ENCODE measurements around the gene IL17RE. TPM values are rescaled to one million over a fixed set of nuclear protein-coding genes. Genes with fewer than 3 reads are reported as not detected.
"Not testable (repeated sequence)": the region's sequence is repeated elsewhere in the genome, so short reads cannot be mapped to it uniquely, and the experiment has no call there.

The IL17RE gene
- total RNA-seq, 1 experiment from 2014 or later, result not detected

DNA sequence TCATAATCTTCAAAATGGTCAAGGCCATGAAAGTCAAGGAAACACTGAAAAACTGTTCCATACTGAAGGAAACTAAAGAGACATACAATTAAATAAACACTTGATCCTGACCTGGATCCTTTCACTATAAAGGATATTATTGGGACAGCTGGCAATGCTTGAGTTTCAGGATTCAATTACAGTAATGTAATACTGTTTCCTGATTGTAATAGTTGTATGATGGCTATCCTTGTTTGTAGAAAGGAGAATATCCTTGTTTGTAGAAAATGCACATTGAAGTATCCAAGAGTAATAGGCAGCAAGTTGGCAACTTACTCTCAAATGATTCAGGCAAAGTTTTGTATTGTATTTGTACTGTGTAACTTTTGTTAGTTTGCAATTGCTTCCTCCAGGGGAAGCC, 27.2 kb upstream of the IL17RE start:
- no peaks in the 10 kb centered on the region for H3K9me2 ChIP-seq (replicated peaks; ENCODE audit: insufficient read depth, low read length)
- H3K9me3 ChIP-seq (ENCODE audit: low read length), result no peaks in the 10 kb centered on the region
- H3K4me2 ChIP-seq (ENCODE audit: low read depth, low read length, poor library complexity, severe bottlenecking), result no peak overlapping the region
- no peak for DNase-seq
- H4K20me1 ChIP-seq (ENCODE audit: insufficient read depth, low read depth, low read length), result no peaks in the 10 kb centered on the region
- H3K4me3 ChIP-seq (ENCODE audit: low read length), result no peak overlapping the region
- H3K79me2 ChIP-seq (ENCODE audit: low read length), result no peaks in the 10 kb centered on the region
- H3K27me3 ChIP-seq (ENCODE audit: low read length), result no peaks in the 10 kb centered on the region
- no peak overlapping the region for H3K9ac ChIP-seq (ENCODE audit: low read length)
- H3K4me1 ChIP-seq (ENCODE audit: low read length), result no peaks in the 10 kb centered on the region
- no peaks in the 10 kb centered on the region for H3K36me3 ChIP-seq (ENCODE audit: insufficient read depth, low read length)
- no peak overlapping the region for H3K27ac ChIP-seq (ENCODE audit: low read length)
- H2AFZ ChIP-seq (ENCODE audit: low read length), result no peak overlapping the region

DNA sequence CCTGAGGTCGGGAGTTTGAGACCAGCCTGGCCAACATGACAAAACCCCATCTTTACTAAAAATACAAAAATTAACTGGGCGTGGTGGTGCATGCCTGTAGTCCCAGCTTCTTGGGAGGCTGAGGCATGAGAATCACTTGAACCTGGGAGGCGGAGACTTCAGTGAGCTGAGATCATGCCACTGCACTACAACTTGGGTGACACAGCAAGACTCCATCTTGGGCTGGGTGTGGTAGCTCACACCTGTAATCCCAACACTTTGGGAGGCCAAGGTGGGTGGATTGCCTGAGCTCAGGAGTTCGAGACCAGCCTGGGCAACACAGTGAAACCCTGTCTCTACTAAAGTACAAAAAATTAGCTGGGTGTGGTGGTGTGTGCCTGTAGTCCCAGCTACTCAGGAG, 26.4 kb upstream of the IL17RE start:
- H2AFZ ChIP-seq (ENCODE audit: low read length); H3K79me2 ChIP-seq (ENCODE audit: low read length); H4K20me1 ChIP-seq (ENCODE audit: insufficient read depth, low read depth, low read length); H3K36me3 ChIP-seq (ENCODE audit: insufficient read depth, low read length); H3K4me2 ChIP-seq (ENCODE audit: low read depth, low read length, poor library complexity, severe bottlenecking); DNase-seq; H3K4me3 ChIP-seq (ENCODE audit: low read length); H3K9ac ChIP-seq (ENCODE audit: low read length); H3K4me1 ChIP-seq (ENCODE audit: low read length); H3K27ac ChIP-seq (ENCODE audit: low read length); H3K9me3 ChIP-seq (ENCODE audit: low read length); H3K27me3 ChIP-seq (ENCODE audit: low read length); H3K9me2 ChIP-seq (replicated peaks; ENCODE audit: insufficient read depth, low read length): not testable (repeated sequence)

DNA sequence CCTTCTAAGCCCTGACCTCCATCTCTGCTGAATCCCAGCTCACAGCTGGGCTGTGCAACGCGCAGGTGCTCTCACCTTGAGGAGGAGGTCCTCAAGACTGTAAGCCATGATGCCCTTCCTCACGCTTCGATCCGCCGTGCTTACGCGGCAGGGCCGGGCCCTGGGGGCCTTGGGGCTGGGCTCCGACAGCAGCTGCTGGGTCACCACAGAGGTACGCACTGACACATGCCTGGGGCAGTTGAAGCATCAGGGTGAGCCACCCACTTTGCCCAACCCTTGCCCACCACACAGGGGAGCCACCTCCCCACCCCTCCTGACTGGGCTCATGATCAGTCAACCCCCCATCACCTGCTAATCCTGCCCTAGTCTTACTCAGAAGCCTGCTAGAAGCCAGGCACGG, 25.7 kb upstream of the IL17RE start:
- no peak overlapping the region for H3K4me2 ChIP-seq (ENCODE audit: low read depth, low read length, poor library complexity, severe bottlenecking)
- H3K27ac ChIP-seq (ENCODE audit: low read length), result no peak overlapping the region
- no peaks in the 10 kb centered on the region for H3K9me2 ChIP-seq (replicated peaks; ENCODE audit: insufficient read depth, low read length)
- H3K36me3 ChIP-seq (ENCODE audit: insufficient read depth, low read length), result no peaks in the 10 kb centered on the region
- no peak overlapping the region for H2AFZ ChIP-seq (ENCODE audit: low read length)
- H3K9me3 ChIP-seq (ENCODE audit: low read length), result no peaks in the 10 kb centered on the region
- no peak overlapping the region for H3K9ac ChIP-seq (ENCODE audit: low read length)
- no peaks in the 10 kb centered on the region for H3K27me3 ChIP-seq (ENCODE audit: low read length)
- H3K4me3 ChIP-seq (ENCODE audit: low read length), result no peak overlapping the region
- no peaks in the 10 kb centered on the region for H3K79me2 ChIP-seq (ENCODE audit: low read length)
- DNase-seq, result no peak
- H3K4me1 ChIP-seq (ENCODE audit: low read length), result no peaks in the 10 kb centered on the region
- no peaks in the 10 kb centered on the region for H4K20me1 ChIP-seq (ENCODE audit: insufficient read depth, low read depth, low read length)

DNA sequence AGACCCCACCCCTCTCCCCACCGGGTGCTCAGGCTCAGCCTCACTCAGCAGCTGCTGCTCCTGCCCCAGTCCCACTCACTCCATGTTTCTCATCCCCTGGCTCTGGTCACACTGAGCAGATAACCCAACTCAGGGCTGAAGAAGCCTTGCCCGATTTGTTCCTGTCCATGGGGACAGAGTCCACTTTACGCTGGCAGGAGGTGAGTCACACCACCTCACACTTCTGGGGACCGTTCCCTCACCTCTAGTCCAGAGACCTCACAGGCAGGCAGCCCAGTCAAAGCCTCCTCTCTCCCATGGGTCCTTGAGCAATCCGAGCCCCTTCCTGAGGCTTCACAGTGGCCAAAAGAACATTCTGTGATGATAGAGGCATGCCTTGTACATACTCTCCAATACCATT, 23.9 kb upstream of the IL17RE start:
- Histone ChIP-seq H3K36me3 (ENCODE audit: insufficient read depth, low read length) (no peaks in the 10 kb centered on the region), H4K20me1 (ENCODE audit: insufficient read depth, low read depth, low read length) (no peaks in the 10 kb centered on the region), H3K4me2 (ENCODE audit: low read depth, low read length, poor library complexity, severe bottlenecking) (no peak overlapping the region), H3K4me1 (ENCODE audit: low read length) (no peaks in the 10 kb centered on the region), H3K27me3 (ENCODE audit: low read length) (no peaks in the 10 kb centered on the region), H2AFZ (ENCODE audit: low read length) (no peak overlapping the region), H3K4me3 (ENCODE audit: low read length) (no peak overlapping the region), H3K79me2 (ENCODE audit: low read length) (no peaks in the 10 kb centered on the region), H3K9me3 (ENCODE audit: low read length) (no peaks in the 10 kb centered on the region), H3K9me2 (replicated peaks; ENCODE audit: insufficient read depth, low read length) (no peaks in the 10 kb centered on the region), H3K27ac (ENCODE audit: low read length) (no peak overlapping the region), H3K9ac (ENCODE audit: low read length) (no peak overlapping the region)
- DNase-seq, result no peak

DNA sequence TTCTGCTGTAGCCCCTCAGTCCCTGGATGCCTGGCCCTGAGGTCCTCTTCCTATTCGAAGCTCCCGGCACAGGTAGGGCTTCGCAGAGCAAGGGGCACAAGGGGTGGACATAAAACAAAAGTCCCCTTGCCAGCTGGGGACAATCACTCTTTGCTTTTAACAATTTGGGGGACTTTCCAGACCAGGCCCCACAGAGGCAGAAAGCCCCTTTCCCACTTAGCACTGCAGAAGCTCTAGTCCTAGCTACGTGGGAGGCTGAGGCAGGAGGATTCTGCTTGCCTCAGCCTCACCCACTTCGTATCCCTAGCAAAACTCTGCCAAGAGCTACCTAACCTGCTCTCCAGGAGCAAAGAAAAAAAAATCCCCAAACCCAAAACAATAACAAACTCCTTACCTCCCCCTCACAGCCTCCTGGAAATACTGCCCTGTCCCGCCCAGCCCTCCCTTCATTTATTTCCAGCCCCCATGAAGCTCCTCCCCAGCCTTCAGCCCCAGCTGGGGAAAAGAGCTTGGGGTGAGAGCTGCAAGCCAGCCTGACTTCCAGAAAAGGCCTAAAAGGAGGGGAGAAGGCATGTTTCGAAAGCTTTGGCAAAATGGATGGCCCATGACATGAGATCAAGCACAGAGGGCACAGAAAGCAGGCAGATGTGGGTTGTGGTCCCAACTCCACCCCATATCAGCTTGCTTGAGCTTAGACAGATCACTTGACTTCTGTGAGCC, 22.7 kb upstream of the IL17RE start, which contains the start of gene CIDEC:
Gene CIDEC (minus strand): TSS at position 424 of the 720 bp plus-strand sequence. CDS start 1,767 bp downstream, outside the sequence.
- Histone ChIP-seq H3K9ac (ENCODE audit: low read length) (no peak within 1 kb of the TSS), H3K4me1 (ENCODE audit: low read length) (no peaks in the 10 kb centered on the region), H4K20me1 (ENCODE audit: insufficient read depth, low read depth, low read length) (no peaks in the 10 kb centered on the region), H3K27ac (ENCODE audit: low read length) (no peak within 1 kb of the TSS), H3K79me2 (ENCODE audit: low read length) (no peaks in the 10 kb centered on the region), H3K27me3 (ENCODE audit: low read length) (no peaks in the 10 kb centered on the region), H3K9me2 (replicated peaks; ENCODE audit: insufficient read depth, low read length) (no peaks in the 10 kb centered on the region), H3K36me3 (ENCODE audit: insufficient read depth, low read length) (no peaks in the 10 kb centered on the region), H3K4me2 (ENCODE audit: low read depth, low read length, poor library complexity, severe bottlenecking) (no peak within 1 kb of the TSS), H3K4me3 (ENCODE audit: low read length) (no peak within 1 kb of the TSS), H2AFZ (ENCODE audit: low read length) (no peak within 1 kb of the TSS), H3K9me3 (ENCODE audit: low read length) (no peaks in the 10 kb centered on the region)
- peak; percentile 35 for DNase-seq

DNA sequence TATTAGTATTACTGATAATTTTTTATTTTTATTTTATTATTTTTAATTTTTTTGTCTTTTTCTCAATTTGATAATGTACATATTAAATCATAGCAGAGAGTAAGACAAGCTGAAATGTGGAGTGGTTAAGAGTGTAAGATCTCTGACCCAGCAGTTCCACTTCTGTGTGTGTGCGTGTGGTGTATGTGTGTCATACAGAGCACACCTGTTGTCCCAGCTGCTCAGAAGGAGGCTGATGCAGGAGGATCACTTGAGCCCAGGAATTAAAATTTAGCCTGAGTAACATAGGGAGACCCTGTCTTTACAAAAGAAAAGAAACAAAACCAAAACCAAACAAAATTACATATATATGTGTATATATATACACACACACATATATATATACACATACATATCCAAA, 21.2 kb upstream of the IL17RE start:
- Histone ChIP-seq H4K20me1 (ENCODE audit: insufficient read depth, low read depth, low read length) (no peaks in the 10 kb centered on the region), H3K27me3 (ENCODE audit: low read length) (no peaks in the 10 kb centered on the region), H3K36me3 (ENCODE audit: insufficient read depth, low read length) (no peaks in the 10 kb centered on the region), H3K4me1 (ENCODE audit: low read length) (no peaks in the 10 kb centered on the region), H3K9me3 (ENCODE audit: low read length) (no peaks in the 10 kb centered on the region), H3K9me2 (replicated peaks; ENCODE audit: insufficient read depth, low read length) (no peaks in the 10 kb centered on the region), H3K27ac (ENCODE audit: low read length) (no peak overlapping the region), H3K79me2 (ENCODE audit: low read length) (no peaks in the 10 kb centered on the region), H2AFZ (ENCODE audit: low read length) (no peak overlapping the region), H3K4me3 (ENCODE audit: low read length) (no peak overlapping the region), H3K4me2 (ENCODE audit: low read depth, low read length, poor library complexity, severe bottlenecking) (no peak overlapping the region), H3K9ac (ENCODE audit: low read length) (no peak overlapping the region)
- DNase-seq, result no peak

DNA sequence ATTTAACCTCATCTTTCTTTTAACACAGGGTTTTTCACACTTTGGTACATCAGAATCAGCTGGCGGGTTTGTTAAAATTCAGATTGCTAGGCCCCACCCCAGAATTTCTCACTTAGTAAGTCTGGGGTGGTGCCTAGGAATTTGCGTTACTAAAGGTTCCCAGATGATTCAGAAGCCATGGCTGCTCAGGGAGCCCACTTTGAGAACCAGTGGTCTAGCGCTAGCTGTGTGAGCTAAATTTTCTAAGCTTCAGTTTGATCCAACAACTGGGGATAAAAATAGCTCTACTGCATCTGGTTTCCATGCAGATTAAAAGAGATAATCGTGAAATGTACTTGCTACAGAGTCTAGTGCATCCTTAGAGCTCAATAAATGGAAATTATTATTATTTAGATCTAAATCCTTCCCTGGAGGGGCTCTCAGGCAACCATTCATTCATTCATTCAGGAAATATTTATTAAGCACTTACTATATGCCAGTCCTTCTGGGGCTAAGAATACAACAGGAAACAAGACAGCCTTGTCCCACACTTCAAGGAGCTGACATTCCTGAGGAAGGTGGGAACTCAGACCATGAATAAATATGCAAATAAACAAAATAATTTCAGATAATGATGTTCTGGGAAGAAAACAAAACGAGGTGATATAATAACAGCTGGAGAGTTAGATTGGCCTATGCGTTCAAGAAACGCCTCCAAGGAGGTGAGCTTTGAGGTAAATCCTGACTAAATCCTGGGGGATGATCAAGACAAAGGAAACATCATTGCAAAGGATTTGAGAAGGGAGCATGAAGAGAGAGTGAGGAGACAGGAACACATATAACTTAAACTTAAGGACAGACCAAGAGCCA, 18.7 kb upstream of the IL17RE start:
- H3K79me2 ChIP-seq (ENCODE audit: low read length), result no peaks in the 10 kb centered on the region
- DNase-seq, result peak; percentile 39
- no peaks in the 10 kb centered on the region for H3K9me3 ChIP-seq (ENCODE audit: low read length)
- H3K36me3 ChIP-seq (ENCODE audit: insufficient read depth, low read length), result no peaks in the 10 kb centered on the region
- H3K27me3 ChIP-seq (ENCODE audit: low read length), result no peaks in the 10 kb centered on the region
- no peak overlapping the region for H2AFZ ChIP-seq (ENCODE audit: low read length)
- no peak overlapping the region for H3K4me2 ChIP-seq (ENCODE audit: low read depth, low read length, poor library complexity, severe bottlenecking)
- H3K9ac ChIP-seq (ENCODE audit: low read length), result no peak overlapping the region
- peaks cover 3% of the 10 kb centered on the region; the same call in 1 of the 2 replicates for H3K4me1 ChIP-seq (ENCODE audit: low read length)
- H4K20me1 ChIP-seq (ENCODE audit: insufficient read depth, low read depth, low read length), result no peaks in the 10 kb centered on the region
- no peaks in the 10 kb centered on the region for H3K9me2 ChIP-seq (replicated peaks; ENCODE audit: insufficient read depth, low read length)
- no peak overlapping the region for H3K4me3 ChIP-seq (ENCODE audit: low read length)
- H3K27ac ChIP-seq (ENCODE audit: low read length), result no peak overlapping the region

DNA sequence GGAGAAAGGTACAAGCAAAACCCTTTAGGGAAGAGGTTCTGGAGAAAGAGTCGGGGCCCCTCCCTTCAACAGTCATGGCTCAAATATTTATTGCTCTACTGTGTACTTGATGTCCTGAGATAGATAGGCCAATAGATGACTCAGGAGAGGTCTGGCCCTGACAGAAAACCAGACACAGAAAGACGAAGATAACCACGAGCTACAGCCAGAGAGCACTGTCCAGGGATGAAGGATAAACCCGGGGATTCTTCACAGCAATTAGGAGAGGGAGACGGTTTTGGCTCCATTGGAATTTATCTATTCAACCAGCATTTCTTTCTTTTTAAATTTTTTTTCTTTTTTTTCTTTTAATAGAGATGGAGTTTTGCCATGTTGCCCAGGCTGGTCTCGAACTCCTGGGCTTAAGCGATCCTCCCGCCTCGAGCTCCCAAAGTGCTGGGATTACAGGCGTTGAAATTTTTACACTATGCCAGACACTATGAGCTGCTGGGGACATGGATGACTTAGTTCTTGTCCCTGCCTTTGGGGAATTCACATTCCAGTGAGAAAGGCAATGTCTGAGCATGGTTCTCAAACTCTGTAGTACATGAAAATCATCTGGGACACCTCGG, 18.0 kb upstream of the IL17RE start:
- H3K4me1 ChIP-seq (ENCODE audit: low read length), result peaks cover 6% of the 10 kb centered on the region
- H3K4me2 ChIP-seq (ENCODE audit: low read depth, low read length, poor library complexity, severe bottlenecking), result no peak overlapping the region
- H4K20me1 ChIP-seq (ENCODE audit: insufficient read depth, low read depth, low read length), result no peaks in the 10 kb centered on the region
- H3K79me2 ChIP-seq (ENCODE audit: low read length), result no peaks in the 10 kb centered on the region
- H3K36me3 ChIP-seq (ENCODE audit: insufficient read depth, low read length), result no peaks in the 10 kb centered on the region
- H3K9ac ChIP-seq (ENCODE audit: low read length), result no peak overlapping the region
- no peak overlapping the region for H3K27ac ChIP-seq (ENCODE audit: low read length)
- DNase-seq, result no peak
- H3K9me2 ChIP-seq (replicated peaks; ENCODE audit: insufficient read depth, low read length), result no peaks in the 10 kb centered on the region
- no peak overlapping the region for H2AFZ ChIP-seq (ENCODE audit: low read length)
- H3K27me3 ChIP-seq (ENCODE audit: low read length), result no peaks in the 10 kb centered on the region
- no peak overlapping the region for H3K4me3 ChIP-seq (ENCODE audit: low read length)
- no peaks in the 10 kb centered on the region for H3K9me3 ChIP-seq (ENCODE audit: low read length)

Measured in Karpas-422 (cell line).